ENCODE results near the gene MAP2K2. TPM values are rescaled to one million over a fixed set of nuclear protein-coding genes. Genes with fewer than 3 reads are reported as not detected.

The MAP2K2 gene
- polyA plus RNA-seq, 1 donor from 2014 or later: 95.5 TPM

DNA sequence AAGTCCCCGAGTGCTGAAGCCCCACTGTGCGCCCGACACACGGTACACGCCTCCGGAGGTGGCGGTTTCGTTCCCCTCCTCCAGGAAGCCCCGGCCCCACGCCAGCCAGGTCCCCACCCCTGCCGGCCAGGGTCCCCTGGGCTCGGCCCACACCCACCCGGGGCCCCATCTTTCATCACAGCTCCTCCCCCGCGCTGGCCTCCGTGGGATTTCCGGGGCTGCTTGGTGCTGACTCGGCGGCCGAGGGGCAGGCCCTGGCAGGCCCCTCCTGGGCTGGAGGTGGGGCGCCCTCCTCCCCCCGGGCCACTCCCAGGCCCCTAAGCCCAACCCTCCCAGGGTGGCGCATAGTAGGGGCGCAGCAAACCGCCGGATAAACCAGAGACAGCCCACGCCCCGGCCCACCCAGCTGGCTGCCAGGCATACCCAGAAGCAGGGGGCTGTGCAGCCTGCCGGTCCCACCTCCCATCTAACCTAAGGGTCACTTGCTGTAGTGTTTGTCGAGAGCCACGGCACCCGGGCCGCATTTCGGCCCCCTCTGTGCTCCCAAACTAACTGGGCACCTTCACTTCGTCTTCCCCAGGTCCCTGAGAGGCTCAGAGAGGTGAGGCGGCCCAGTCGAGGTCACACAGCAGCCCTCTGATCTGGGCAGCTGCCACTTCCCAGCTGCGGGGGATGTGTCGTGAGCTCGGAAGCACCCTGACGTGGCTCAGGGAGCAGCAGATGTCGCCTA, 63.9 kb downstream of the MAP2K2 start:
- Histone ChIP-seq H3K4me3 (ENCODE audit: low read length) (no peak overlapping the region), H3K36me3 (ENCODE audit: insufficient read depth, low read length) (no peaks in the 10 kb centered on the region), H3K9me3 (ENCODE audit: low read length) (no peaks in the 10 kb centered on the region), H3K4me2 (ENCODE audit: low read length) (no peak overlapping the region), H3K27me3 (ENCODE audit: insufficient read depth, low read depth, low read length) (no peaks in the 10 kb centered on the region), H3K9ac (ENCODE audit: low read length) (no peak overlapping the region), H2AFZ (ENCODE audit: low read depth, low read length) (no peak overlapping the region), H3K27ac (ENCODE audit: low read length) (no peak overlapping the region), H3K79me2 (replicated peaks; ENCODE audit: insufficient read depth, low read length) (peaks cover 3% of the 10 kb centered on the region), H3F3A (ENCODE audit: insufficient read depth, low read length, poor library complexity, severe bottlenecking) (no peaks in the 10 kb centered on the region), H3K9me2 (ENCODE audit: insufficient read depth, low read length) (no peaks in the 10 kb centered on the region), H4K20me1 (ENCODE audit: insufficient read depth) (peaks cover 5% of the 10 kb centered on the region)
- TF ChIP-seq TAF1 (IDR thresholded peaks at IDR 0.05; ENCODE audit: low read depth) (no peak), EP300 (conservative IDR thresholded peaks at IDR 0.05; ENCODE audit: poor library complexity, severe bottlenecking) (no peak), SMC3 (conservative IDR thresholded peaks at IDR 0.05; ENCODE audit: poor library complexity) (no peak), POLR2AphosphoS5 (IDR thresholded peaks at IDR 0.05) (no peak), EZH2 (IDR thresholded peaks at IDR 0.05; ENCODE audit: borderline replicate concordance, insufficient read depth, low read length, poor library complexity, severe bottlenecking) (no peak), RAD21 (conservative IDR thresholded peaks at IDR 0.05) (no peak), MXI1 (conservative IDR thresholded peaks at IDR 0.05; ENCODE audit: poor library complexity, severe bottlenecking) (no peak)
- TF ChIP-seq, protein P1, sequence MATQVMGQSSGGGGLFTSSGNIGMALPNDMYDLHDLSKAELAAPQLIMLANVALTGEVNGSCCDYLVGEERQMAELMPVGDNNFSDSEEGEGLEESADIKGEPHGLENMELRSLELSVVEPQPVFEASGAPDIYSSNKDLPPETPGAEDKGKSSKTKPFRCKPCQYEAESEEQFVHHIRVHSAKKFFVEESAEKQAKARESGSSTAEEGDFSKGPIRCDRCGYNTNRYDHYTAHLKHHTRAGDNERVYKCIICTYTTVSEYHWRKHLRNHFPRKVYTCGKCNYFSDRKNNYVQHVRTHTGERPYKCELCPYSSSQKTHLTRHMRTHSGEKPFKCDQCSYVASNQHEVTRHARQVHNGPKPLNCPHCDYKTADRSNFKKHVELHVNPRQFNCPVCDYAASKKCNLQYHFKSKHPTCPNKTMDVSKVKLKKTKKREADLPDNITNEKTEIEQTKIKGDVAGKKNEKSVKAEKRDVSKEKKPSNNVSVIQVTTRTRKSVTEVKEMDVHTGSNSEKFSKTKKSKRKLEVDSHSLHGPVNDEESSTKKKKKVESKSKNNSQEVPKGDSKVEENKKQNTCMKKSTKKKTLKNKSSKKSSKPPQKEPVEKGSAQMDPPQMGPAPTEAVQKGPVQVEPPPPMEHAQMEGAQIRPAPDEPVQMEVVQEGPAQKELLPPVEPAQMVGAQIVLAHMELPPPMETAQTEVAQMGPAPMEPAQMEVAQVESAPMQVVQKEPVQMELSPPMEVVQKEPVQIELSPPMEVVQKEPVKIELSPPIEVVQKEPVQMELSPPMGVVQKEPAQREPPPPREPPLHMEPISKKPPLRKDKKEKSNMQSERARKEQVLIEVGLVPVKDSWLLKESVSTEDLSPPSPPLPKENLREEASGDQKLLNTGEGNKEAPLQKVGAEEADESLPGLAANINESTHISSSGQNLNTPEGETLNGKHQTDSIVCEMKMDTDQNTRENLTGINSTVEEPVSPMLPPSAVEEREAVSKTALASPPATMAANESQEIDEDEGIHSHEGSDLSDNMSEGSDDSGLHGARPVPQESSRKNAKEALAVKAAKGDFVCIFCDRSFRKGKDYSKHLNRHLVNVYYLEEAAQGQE (IDR thresholded peaks at IDR 0.05; ENCODE audit: borderline replicate concordance): no peak
- TF ChIP-seq, protein P2, sequence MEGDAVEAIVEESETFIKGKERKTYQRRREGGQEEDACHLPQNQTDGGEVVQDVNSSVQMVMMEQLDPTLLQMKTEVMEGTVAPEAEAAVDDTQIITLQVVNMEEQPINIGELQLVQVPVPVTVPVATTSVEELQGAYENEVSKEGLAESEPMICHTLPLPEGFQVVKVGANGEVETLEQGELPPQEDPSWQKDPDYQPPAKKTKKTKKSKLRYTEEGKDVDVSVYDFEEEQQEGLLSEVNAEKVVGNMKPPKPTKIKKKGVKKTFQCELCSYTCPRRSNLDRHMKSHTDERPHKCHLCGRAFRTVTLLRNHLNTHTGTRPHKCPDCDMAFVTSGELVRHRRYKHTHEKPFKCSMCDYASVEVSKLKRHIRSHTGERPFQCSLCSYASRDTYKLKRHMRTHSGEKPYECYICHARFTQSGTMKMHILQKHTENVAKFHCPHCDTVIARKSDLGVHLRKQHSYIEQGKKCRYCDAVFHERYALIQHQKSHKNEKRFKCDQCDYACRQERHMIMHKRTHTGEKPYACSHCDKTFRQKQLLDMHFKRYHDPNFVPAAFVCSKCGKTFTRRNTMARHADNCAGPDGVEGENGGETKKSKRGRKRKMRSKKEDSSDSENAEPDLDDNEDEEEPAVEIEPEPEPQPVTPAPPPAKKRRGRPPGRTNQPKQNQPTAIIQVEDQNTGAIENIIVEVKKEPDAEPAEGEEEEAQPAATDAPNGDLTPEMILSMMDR (IDR thresholded peaks at IDR 0.05; ENCODE audit: poor library complexity, severe bottlenecking): no peak

DNA sequence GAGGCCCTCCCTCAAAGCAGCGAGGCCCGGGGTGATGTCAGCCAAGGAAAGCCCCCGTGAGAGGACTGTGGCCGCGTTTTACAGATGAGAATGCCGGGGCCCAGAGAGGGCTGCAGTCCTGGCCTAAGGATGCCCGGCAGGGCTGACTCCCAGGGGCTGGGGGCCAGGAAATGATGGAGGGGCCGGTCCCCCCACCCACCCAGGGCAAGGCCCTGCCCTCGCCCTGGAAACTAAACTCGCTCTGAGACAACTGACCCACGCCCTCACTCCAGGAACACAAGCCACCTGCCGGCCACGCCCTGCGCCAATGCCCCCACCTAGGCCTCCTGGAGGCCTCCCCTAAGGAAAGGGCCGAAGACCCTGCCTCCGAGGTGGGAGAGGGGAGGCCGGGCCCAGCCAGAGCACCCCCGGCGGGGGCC, 64.5 kb downstream of the MAP2K2 start:
- no peak for TF ChIP-seq TAF1 (IDR thresholded peaks at IDR 0.05; ENCODE audit: low read depth)
- no peak for TF ChIP-seq POLR2AphosphoS5 (IDR thresholded peaks at IDR 0.05)
- TF ChIP-seq, protein P2 (IDR thresholded peaks at IDR 0.05; ENCODE audit: poor library complexity, severe bottlenecking): no peak
- TF ChIP-seq, protein P1 (IDR thresholded peaks at IDR 0.05; ENCODE audit: borderline replicate concordance): no peak
- no peak for TF ChIP-seq MXI1 (conservative IDR thresholded peaks at IDR 0.05; ENCODE audit: poor library complexity, severe bottlenecking)
- TF ChIP-seq EZH2 (IDR thresholded peaks at IDR 0.05; ENCODE audit: borderline replicate concordance, insufficient read depth, low read length, poor library complexity, severe bottlenecking): no peak
- TF ChIP-seq EP300 (conservative IDR thresholded peaks at IDR 0.05; ENCODE audit: poor library complexity, severe bottlenecking): no peak
- no peak for TF ChIP-seq RAD21 (conservative IDR thresholded peaks at IDR 0.05)
- TF ChIP-seq SMC3 (conservative IDR thresholded peaks at IDR 0.05; ENCODE audit: poor library complexity): no peak
- no peak overlapping the region for H3K4me3 ChIP-seq (ENCODE audit: low read length)
- H3K9ac ChIP-seq (ENCODE audit: low read length): no peak overlapping the region
- H3K9me2 ChIP-seq (ENCODE audit: insufficient read depth, low read length): no peaks in the 10 kb centered on the region
- H3K9me3 ChIP-seq (ENCODE audit: low read length): no peaks in the 10 kb centered on the region
- H3K27me3 ChIP-seq (ENCODE audit: insufficient read depth, low read depth, low read length): no peaks in the 10 kb centered on the region
- peaks cover 5% of the 10 kb centered on the region for H4K20me1 ChIP-seq (ENCODE audit: insufficient read depth)
- no peak overlapping the region for H3K4me2 ChIP-seq (ENCODE audit: low read length)
- H3K79me2 ChIP-seq (replicated peaks; ENCODE audit: insufficient read depth, low read length): peaks cover 3% of the 10 kb centered on the region
- H3K27ac ChIP-seq (ENCODE audit: low read length): no peak overlapping the region
- H3F3A ChIP-seq (ENCODE audit: insufficient read depth, low read length, poor library complexity, severe bottlenecking): no peaks in the 10 kb centered on the region
- no peak overlapping the region for H2AFZ ChIP-seq (ENCODE audit: low read depth, low read length)
- H3K36me3 ChIP-seq (ENCODE audit: insufficient read depth, low read length): no peaks in the 10 kb centered on the region

Data from neural cell (in vitro differentiated cells).